Calu3 (cell line): ENCODE results near the gene DDR2. TPM values are rescaled to one million over a fixed set of nuclear protein-coding genes. Genes with fewer than 3 reads are reported as not detected.

ENCODE experiments used
- BruUV-seq: library from RNA; stranded (reverse); fragments of 400-500 nt; replicated peaks from 2 replicates; lab custom pipeline; 2021; lab: Mats Ljungman, UMichigan
- CTCF ChIA-PET: fragments of 300-600 bp; sonication (Branson Sonifier 250); formaldehyde crosslinking; loops from one replicate; lab custom pipeline; 2022; ENCODE audit warnings: antibody characterized with exemption; lab: Charles Lee
- DNase-seq: peaks from one replicate; pipeline ENCODE4 v3.0.0; 2022
- H3K27ac Mint-ChIP-seq: one replicate; pipeline ENCODE4 v1.8.0; 2022; ENCODE audit warnings: mixed read lengths; ENCODE audit not compliant: unreplicated experiment
- H3K27me3 Mint-ChIP-seq: one replicate; pipeline ENCODE4 v1.8.0; 2022; ENCODE audit warnings: mixed read lengths; ENCODE audit not compliant: unreplicated experiment
- H3K36me3 Mint-ChIP-seq: one replicate; pipeline ENCODE4 v1.8.0; 2022; ENCODE audit warnings: mild to moderate bottlenecking, moderate library complexity, mixed read lengths; ENCODE audit not compliant: insufficient read depth, unreplicated experiment
- H3K4me1 Mint-ChIP-seq: one replicate; pipeline ENCODE4 v1.8.0; 2022; ENCODE audit warnings: mild to moderate bottlenecking, low read depth, mixed read lengths; ENCODE audit not compliant: unreplicated experiment
- H3K4me3 Mint-ChIP-seq: one replicate; pipeline ENCODE4 v1.8.0; 2022; ENCODE audit warnings: mild to moderate bottlenecking, low read depth, moderate library complexity, mixed read lengths; ENCODE audit not compliant: unreplicated experiment
- H3K9me3 Mint-ChIP-seq: one replicate; pipeline ENCODE4 v1.8.0; 2022; ENCODE audit warnings: low read depth, mixed read lengths; ENCODE audit not compliant: unreplicated experiment
- CTCF ChIP-seq: fragments of 200-600 bp; IDR thresholded peaks from one replicate; pipeline ENCODE4 v1.8.0; 2022; ENCODE audit warnings: antibody characterized with exemption; ENCODE audit not compliant: unreplicated experiment
- intact Hi-C: fragments of 100-400 bp; cut with micrococcal nuclease; formaldehyde crosslinking; loops from one replicate; pipeline ENCODE4 v1.10.0; 2022; ENCODE audit not compliant: unreplicated experiment
- total RNA-seq: library from RNA; stranded (reverse); gene quantifications from 2 replicates; pipeline ENCODE4 v1.2.3, GENCODE V29; 2022

The DDR2 gene
- total RNA-seq, 1 experiment from 2014 or later, result 0.80 TPM

- Mint-ChIP-seq H3K9me3 (no peaks in the 10 kb centered on the region), H3K27me3 (peaks cover 27% of the 10 kb centered on the region), H3K4me3 (no peak overlapping the region), H3K36me3 (no peaks in the 10 kb centered on the region), H3K27ac (no peak overlapping the region), H3K4me1 (no peaks in the 10 kb centered on the region)
- TF ChIP-seq CTCF, result no peak
- intact Hi-C loops, result no loop called here
- no peak for DNase-seq
- CTCF ChIA-PET, result interaction anchor here (0.6 kb wide), 1 partner anchor 14 kb away, joined by 4 read pairs; no protein-coding TSS in a partner anchor
- no TSS peak for BruUV-seq
Measured at GRCh38 chr1:162626094-162626493, 6.2 kb upstream of the DDR2 start.

- H3K27me3 Mint-ChIP-seq, result peaks cover 34% of the 10 kb centered on the region
- H3K4me1 Mint-ChIP-seq, result no peaks in the 10 kb centered on the region
- H3K27ac Mint-ChIP-seq, result no peak overlapping the region
- no peak for DNase-seq
- no peaks in the 10 kb centered on the region for H3K9me3 Mint-ChIP-seq
- intact Hi-C loops, result no loop called here
- BruUV-seq, result no TSS peak
- no peak overlapping the region for H3K4me3 Mint-ChIP-seq
- CTCF ChIA-PET, result interaction anchor here (0.6 kb wide), 1 partner anchor 13 kb away, joined by 4 read pairs; no protein-coding TSS in a partner anchor
- H3K36me3 Mint-ChIP-seq, result no peaks in the 10 kb centered on the region
- no peak for TF ChIP-seq CTCF
Measured at GRCh38 chr1:162626761-162627160, 5.5 kb upstream of the DDR2 start.

GRCh38 chr1:162627662-162628296 lies 4.5 kb upstream of the DDR2 start:
- H3K4me1 Mint-ChIP-seq, result no peaks in the 10 kb centered on the region

GRCh38 chr1:162629077-162629627 lies 3.1 kb upstream of the DDR2 start:
- intact Hi-C loops, result no loop called here

More at GRCh38 chr1:162627662-162628296, 4.5 kb upstream of the DDR2 start:
- Mint-ChIP-seq H3K27ac (no peak overlapping the region), H3K4me3 (no peak overlapping the region), H3K9me3 (no peaks in the 10 kb centered on the region), H3K27me3 (peaks cover 41% of the 10 kb centered on the region), H3K36me3 (no peaks in the 10 kb centered on the region)
- DNase-seq, result peak; percentile 44
- CTCF ChIA-PET, result no interaction called here
- no TSS peak for BruUV-seq
- intact Hi-C loops, result no loop called here
- peak; percentile 44 for TF ChIP-seq CTCF

More at GRCh38 chr1:162629077-162629627, 3.1 kb upstream of the DDR2 start:
- DNase-seq, result no peak
- Mint-ChIP-seq H3K36me3 (no peaks in the 10 kb centered on the region), H3K4me3 (no peak overlapping the region), H3K27ac (no peak overlapping the region), H3K9me3 (no peaks in the 10 kb centered on the region), H3K4me1 (no peaks in the 10 kb centered on the region), H3K27me3 (peaks cover 27% of the 10 kb centered on the region)
- CTCF ChIA-PET, result interaction anchor here (0.9 to 1.6 kb wide), 3 partner anchors 9 to 330 kb away, joined by 3 read pairs; no protein-coding TSS in a partner anchor
- BruUV-seq, result no TSS peak
- no peak for TF ChIP-seq CTCF
